ENCODE measurements around the gene SULT2B1. TPM values are rescaled to one million over a fixed set of nuclear protein-coding genes. Genes with fewer than 3 reads are reported as not detected.
"Not testable (repeated sequence)": the region's sequence is repeated elsewhere in the genome, so short reads cannot be mapped to it uniquely, and the experiment has no call there.

SULT2B1 gene
- 0.22 TPM for total RNA-seq
- long read RNA-seq = 0 reads

GRCh38 chr19:48551437-48552302 is at the start of gene SULT2B1:
Gene SULT2B1 (plus strand): TSS chr19:48552172. CDS start chr19:48552253, 81 bp downstream.
- ATAC-seq (ENCODE audit: poor library complexity) = peak; percentile 29

GRCh38 chr19:48502350-48503018 is 49.5 kb upstream of the SULT2B1 start:
- DNase-seq (no peak), ATAC-seq (ENCODE audit: poor library complexity) (no peak)
- intact Hi-C loops (cut with DNase I) = no loop called here

More at GRCh38 chr19:48551437-48552302, at the start of gene SULT2B1:
- intact Hi-C loops (cut with DNase I) = no loop called here
- DNase-seq = no peak

GRCh38 chr19:48506138-48506733 is 45.7 kb upstream of the SULT2B1 start:
- ATAC-seq (ENCODE audit: poor library complexity) (no peak), DNase-seq (no peak)
- intact Hi-C loops (cut with DNase I) = loop anchor here (5.0 kb wide), 1 partner anchor 76 kb away; no protein-coding TSS in a partner anchor

GRCh38 chr19:48507911-48508439 is 44.0 kb upstream of the SULT2B1 start:
- DNase-seq = no peak
- no peak for ATAC-seq (ENCODE audit: poor library complexity)
- intact Hi-C loops (cut with DNase I) = loop anchor here (5.0 kb wide), 1 partner anchor 74 kb away; no protein-coding TSS in a partner anchor

- ATAC-seq (ENCODE audit: poor library complexity) (no peak), DNase-seq (no peak)
- intact Hi-C loops (cut with DNase I) = loop anchor here (5.0 kb wide), 1 partner anchor 73 kb away; no protein-coding TSS in a partner anchor
Measured at GRCh38 chr19:48508729-48509411, 43.1 kb upstream of the SULT2B1 start.

GRCh38 chr19:48509467-48510194 is 42.3 kb upstream of the SULT2B1 start:
- DNase-seq (no peak), ATAC-seq (ENCODE audit: poor library complexity) (no peak)
- intact Hi-C loops (cut with DNase I) = loop anchor here (5.0 kb wide), 1 partner anchor 73 kb away; no protein-coding TSS in a partner anchor

GRCh38 chr19:48510421-48511268 is 41.3 kb upstream of the SULT2B1 start:
- intact Hi-C loops (cut with DNase I) = no loop called here
- ATAC-seq (ENCODE audit: poor library complexity) (peak; percentile 82), DNase-seq (peak; percentile 64)

GRCh38 chr19:48511321-48511731 is 40.6 kb upstream of the SULT2B1 start:
- no peak for DNase-seq
- intact Hi-C loops (cut with DNase I) = no loop called here
- ATAC-seq (ENCODE audit: poor library complexity) = no peak

GRCh38 chr19:48511800-48512503 is 40.0 kb upstream of the SULT2B1 start, which contains the start of gene LMTK3:
Gene LMTK3 (minus strand): TSS chr19:48511835. CDS start chr19:48511576, 259 bp downstream.
- no peak for ATAC-seq (ENCODE audit: poor library complexity)
- no peak for DNase-seq
- intact Hi-C loops (cut with DNase I) = no loop called here

GRCh38 chr19:48512504-48513288 is 39.3 kb upstream of the SULT2B1 start:
- intact Hi-C loops (cut with DNase I) = no loop called here
- DNase-seq = no peak
- ATAC-seq (ENCODE audit: poor library complexity) = no peak

GRCh38 chr19:48513289-48514122 is 38.5 kb upstream of the SULT2B1 start:
- peak; percentile 84 for ATAC-seq (ENCODE audit: poor library complexity)
- intact Hi-C loops (cut with DNase I) = no loop called here
- peak; percentile 68 for DNase-seq

GRCh38 chr19:48514123-48514458 is 37.9 kb upstream of the SULT2B1 start:
- DNase-seq = no peak
- intact Hi-C loops (cut with DNase I) = no loop called here
- ATAC-seq (ENCODE audit: poor library complexity) = no peak

GRCh38 chr19:48516536-48516935 is 35.4 kb upstream of the SULT2B1 start:
- no peak for ATAC-seq (ENCODE audit: poor library complexity)
- intact Hi-C loops (cut with DNase I) = no loop called here
- DNase-seq = no peak

GRCh38 chr19:48518207-48518606 is 33.8 kb upstream of the SULT2B1 start:
- intact Hi-C loops (cut with DNase I) = no loop called here
- DNase-seq = no peak
- no peak for ATAC-seq (ENCODE audit: poor library complexity)

- DNase-seq; ATAC-seq (ENCODE audit: poor library complexity); intact Hi-C loops (cut with DNase I): not testable (repeated sequence)
Measured at GRCh38 chr19:48519426-48519825, 32.5 kb upstream of the SULT2B1 start.

All from Right ventricle myocardium superior (tissue), 1 donor.